Right lobe of liver (tissue), 5 donors: ENCODE measurements around the gene KCNQ1OT1. TPM values are rescaled to one million over a fixed set of nuclear protein-coding genes. Genes with fewer than 3 reads are reported as not detected.

Experiments
- small RNA-seq, 2 experiments: library from RNA; depleted of rRNA; stranded (forward); fragments of <200 nt; gene quantifications; one replicate each; pipeline ENCODE3, GENCODE V24; 2016
- total RNA-seq, 6 experiments: library from RNA; depleted of rRNA in 2 of 6; stranded (reverse); fragments of >200 nt in 2 of 6; fragmentation: NEBNext Ultra II Directional in 3 of 6; extraction: Animal tissue kit (Norgen Biotek cat#: 25700) in 3 of 6; gene quantifications; one replicate each; pipeline versions ENCODE4 v1.1.0 to v1.2.4, GENCODE V29; 2016 to 2023
- donor health status: DM: no; HTN: no; CAD: no.
- donor health status: DM: no; HTN: no; CAD: no.
- donor health status: DM: no; HTN: yes; CAD: no.
- donor health status: DM: no; HTN: yes; CAD: no.

The KCNQ1OT1 gene
- total RNA-seq, 6 experiments from 2014 or later, result 0.37 to 1.7 (median 0.60) TPM

Small RNA genes within 50 kb of the gene (small RNA-seq; reads per million reads assigned to genes)
- 0 reads per million in 2 experiments for gene RF01947
- gene RF01948, result 0 reads per million in 2 experiments
- 0 reads per million in 2 experiments for gene RF01950

Other genes starting within 250 kb of the KCNQ1OT1 start
- gene CDKN1C, start 185.8 kb upstream of the KCNQ1OT1 start, total RNA-seq, result 1 to 10 TPM; 2.2 to 8.0 (median 3.6) TPM
- 10 to 100 TPM in 2 of 6 experiments, 1 to 10 TPM in 1, under 1 TPM in 2, not detected in 1; 0.51 to 12.7 (median 5.9) TPM for gene PHLDA2, start 229.4 kb upstream of the KCNQ1OT1 start, total RNA-seq